H9 (cell line): Measurements from ENCODE around the gene PRSS38. TPM values are rescaled to one million over a fixed set of nuclear protein-coding genes. Genes with fewer than 3 reads are reported as not detected.

Experiments
- DNase-seq: peaks from one replicate; pipeline ENCODE4 v3.0.0-alpha.2; 2017
- H2AFZ ChIP-seq: one replicate; pipeline ENCODE4 v1.6.1; 2013; ENCODE audit warnings: mild to moderate bottlenecking, low read length, control low read depth, moderate library complexity
- H2AK5ac ChIP-seq: 2 replicates; pipeline ENCODE4 v1.6.1; 2013; ENCODE audit warnings: low read length, control low read depth, mixed read lengths; ENCODE audit not compliant: insufficient read length
- H2BK120ac ChIP-seq: one replicate; pipeline ENCODE4 v1.6.1; 2013; ENCODE audit warnings: low read depth, mild to moderate bottlenecking, low read length, control low read depth, inconsistent platforms; ENCODE audit not compliant: poor library complexity, severe bottlenecking
- H2BK12ac ChIP-seq: 2 replicates; pipeline ENCODE4 v1.6.1; 2013; ENCODE audit warnings: low read length, control low read depth, mixed read lengths, low read depth; ENCODE audit not compliant: insufficient read length
- H2BK15ac ChIP-seq: 2 replicates; pipeline ENCODE4 v1.6.1; 2013; ENCODE audit warnings: low read depth, low read length, control low read depth
- H2BK20ac ChIP-seq: one replicate; pipeline ENCODE4 v1.6.1; 2013; ENCODE audit warnings: low read depth, mild to moderate bottlenecking, low read length, control low read depth, inconsistent platforms; ENCODE audit not compliant: poor library complexity, severe bottlenecking
- H2BK5ac ChIP-seq: 2 replicates; pipeline ENCODE4 v1.6.1; 2013; ENCODE audit warnings: low read length, control low read depth, mixed read lengths; ENCODE audit not compliant: insufficient read length
- H3K14ac ChIP-seq: 2 replicates; pipeline ENCODE4 v1.6.1; 2013; ENCODE audit warnings: low read length, control low read depth; ENCODE audit not compliant: insufficient read depth
- H3K18ac ChIP-seq: 2 replicates; pipeline ENCODE4 v1.6.1; 2013; ENCODE audit warnings: low read depth, mild to moderate bottlenecking, mixed read lengths, low read length, control low read depth; ENCODE audit not compliant: insufficient read length
- H3K23ac ChIP-seq: 2 replicates; pipeline ENCODE4 v1.6.1; 2013; ENCODE audit warnings: low read length, control low read depth, mixed read lengths, low read depth; ENCODE audit not compliant: insufficient read length
- H3K23me2 ChIP-seq: 2 replicates; pipeline ENCODE4 v1.6.1; 2013; ENCODE audit warnings: low read depth, mild to moderate bottlenecking, mixed read lengths, low read length, control low read depth; ENCODE audit not compliant: insufficient read length, poor library complexity, severe bottlenecking
- H3K27ac ChIP-seq: 2 replicates; pipeline ENCODE4 v1.5.1; 2013; ENCODE audit warnings: low read length, control low read depth, mixed read lengths, low read depth; ENCODE audit not compliant: insufficient read length
- H3K27me3 ChIP-seq: 2 replicates; pipeline ENCODE4 v1.6.1; 2013; ENCODE audit warnings: low read length, control low read depth, inconsistent platforms; ENCODE audit not compliant: insufficient read depth
- H3K4ac ChIP-seq: 2 replicates; pipeline ENCODE4 v1.6.1; 2013; ENCODE audit warnings: low read depth, mild to moderate bottlenecking, control low read depth, inconsistent platforms, low read length, moderate library complexity
- H3K4me1 ChIP-seq: 2 replicates; pipeline ENCODE4 v1.6.1; 2013; ENCODE audit warnings: low read length, control low read depth, inconsistent platforms; ENCODE audit not compliant: insufficient read depth
- H3K4me2 ChIP-seq: 2 replicates; pipeline ENCODE4 v1.6.1; 2013; ENCODE audit warnings: low read length, control low read depth, mixed read lengths; ENCODE audit not compliant: insufficient read length, insufficient read depth
- H3K56ac ChIP-seq: 2 replicates; pipeline ENCODE4 v1.6.1; 2013; ENCODE audit warnings: low read depth, mild to moderate bottlenecking, mixed read lengths, low read length, control low read depth; ENCODE audit not compliant: insufficient read length
- H3K79me1 ChIP-seq: 2 replicates; pipeline ENCODE4 v1.6.1; 2013; ENCODE audit warnings: low read depth, mild to moderate bottlenecking, moderate library complexity, low read length, control low read depth, inconsistent platforms; ENCODE audit not compliant: insufficient read depth, poor library complexity, severe bottlenecking
- H3K79me2 ChIP-seq: 2 replicates; pipeline ENCODE4 v1.6.1; 2013; ENCODE audit warnings: low read length, control low read depth, inconsistent platforms; ENCODE audit not compliant: insufficient read depth
- H3K9ac ChIP-seq: 2 replicates; pipeline ENCODE4 v1.6.1; 2013; ENCODE audit warnings: low read length, control low read depth, mixed read lengths; ENCODE audit not compliant: insufficient read length; ENCODE audit errors: extremely low read depth
- H3K9me3 ChIP-seq: one replicate; pipeline ENCODE4 v1.6.1; 2013; ENCODE audit warnings: low read depth, low read length, inconsistent platforms; ENCODE audit not compliant: control insufficient read depth
- H3T11ph ChIP-seq: one replicate; pipeline ENCODE4 v1.6.1; 2013; ENCODE audit warnings: mild to moderate bottlenecking, low read length, control low read depth, inconsistent platforms
- H4K20me1 ChIP-seq: one replicate; pipeline ENCODE4 v1.6.1; 2013; ENCODE audit not compliant: control insufficient read depth, insufficient read length, insufficient read depth
- H4K5ac ChIP-seq: 2 replicates; pipeline ENCODE4 v1.6.1; 2013; ENCODE audit warnings: low read depth, mild to moderate bottlenecking, mixed read lengths, low read length, control low read depth; ENCODE audit not compliant: insufficient read length
- H4K8ac ChIP-seq: replicated peaks from 2 replicates; pipeline ENCODE4 v1.6.1; 2013; ENCODE audit warnings: low read length, control low read depth, mixed read lengths, low read depth; ENCODE audit not compliant: insufficient read length
- H4K91ac ChIP-seq: 2 replicates; pipeline ENCODE4 v1.6.1; 2013; ENCODE audit warnings: low read depth, mild to moderate bottlenecking, moderate library complexity, mixed read lengths, low read length, control low read depth; ENCODE audit not compliant: insufficient read length
- H3K27ac Mint-ChIP-seq, 3 experiments: 2 replicates in 2 of 3; 3 replicates in 1 of 3; pipeline ENCODE4 v1.8.0; 2020 to 2021; ENCODE audit warnings: mixed read lengths in 3 of 3, mild to moderate bottlenecking in 1 of 3, moderate library complexity in 1 of 3
- H3K27me3 Mint-ChIP-seq: 2 replicates; pipeline ENCODE4 v1.8.0; 2021; ENCODE audit warnings: low read depth, mild to moderate bottlenecking, moderate library complexity, mixed read lengths
- H3K36me3 Mint-ChIP-seq, 3 experiments: 2 replicates in 2 of 3; 3 replicates in 1 of 3; pipeline ENCODE4 v1.8.0; 2020 to 2021; ENCODE audit warnings: low read depth in 3 of 3, mixed read lengths in 3 of 3; ENCODE audit not compliant: insufficient read depth in 1 of 3
- H3K4me1 Mint-ChIP-seq, 2 experiments: 2 replicates each; pipeline ENCODE4 v1.8.0; 2020; ENCODE audit warnings: mixed read lengths in 2 of 2
- H3K4me3 Mint-ChIP-seq, 2 experiments: 2 replicates in 1 of 2; 3 replicates in 1 of 2; pipeline ENCODE4 v1.8.0; 2020 to 2021; ENCODE audit warnings: mild to moderate bottlenecking in 2 of 2, mixed read lengths in 2 of 2, moderate library complexity in 1 of 2
- H3K9me3 Mint-ChIP-seq, 2 experiments: 2 replicates in 1 of 2; 3 replicates in 1 of 2; pipeline ENCODE4 v1.8.0; 2020; ENCODE audit warnings: mild to moderate bottlenecking in 2 of 2, mixed read lengths in 2 of 2, moderate library complexity in 1 of 2
- WGBS: extraction: QIAGEN DNeasy Blood & Tissue Kit; methylation state at CpG from one replicate; pipeline ENCODE4 v1.1.7; 2013; ENCODE audit warnings: missing lambda C conversion rate, low lambda C conversion rate, mixed read lengths; ENCODE audit not compliant: insufficient read length; ENCODE audit errors: extremely low coverage; 5-methylcytosine and 5-hydroxymethylcytosine counted together
- total RNA-seq: library from RNA; stranded (reverse); gene quantifications from 2 replicates; pipeline ENCODE4 v1.2.1, GENCODE V29; 2021
- TF ChIP-seq, protein P1 (sequence below): fragments of 200-600 bp; sonication (generic); conservative IDR thresholded peaks from 3 replicates; pipeline ENCODE4 v1.8.0; 2021; ENCODE audit warnings: antibody characterized with exemption, mild to moderate bottlenecking

The PRSS38 gene
- total RNA-seq, 1 experiment from 2014 or later, result not detected

DNA sequence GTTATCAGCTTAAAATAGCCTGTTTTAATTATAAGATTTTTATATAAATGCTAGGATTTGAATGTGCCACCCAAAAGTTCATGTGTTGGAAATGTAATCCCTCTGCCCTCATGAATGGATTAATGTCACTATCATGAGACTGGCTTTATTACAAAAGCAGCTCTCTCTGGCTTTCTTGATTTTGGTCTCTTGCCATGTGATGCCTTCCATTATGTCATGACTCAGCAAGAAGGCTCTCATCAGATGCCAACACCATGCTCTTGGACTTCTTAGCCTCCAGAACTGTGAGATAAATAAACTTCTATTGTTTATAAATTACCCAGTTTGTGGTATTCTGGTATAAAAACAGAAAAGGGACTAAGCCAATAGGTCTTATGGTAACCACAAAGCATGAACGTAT is 6.9 kb upstream of the PRSS38 start:
- H2BK15ac ChIP-seq, result no peak overlapping the region
- no peaks in the 10 kb centered on the region for H3K4me1 ChIP-seq
- no peak overlapping the region for H2BK5ac ChIP-seq
- no peak overlapping the region for H3K23ac ChIP-seq
- H3K23me2 ChIP-seq, result no peaks in the 10 kb centered on the region
- WGBS, result no CpG with 5 or more reads among the region's 1 CpG
- no peak overlapping the region for H3K56ac ChIP-seq
- Mint-ChIP-seq H3K9me3 (peaks cover 14 to 20% of the 10 kb centered on the region in 2 experiments), H3K4me1 (no peaks in the 10 kb centered on the region), H3K36me3 (peaks cover 0 to 12% (median 6%) of the 10 kb centered on the region in 3 experiments; a peak in 2 of 7 replicates), H3K27me3 (peaks cover 6% of the 10 kb centered on the region), H3K27ac (no peak overlapping the region), H3K4me3 (no peak overlapping the region)
- no peak overlapping the region for H3K4ac ChIP-seq
- no peak overlapping the region for H2BK20ac ChIP-seq
- H3K18ac ChIP-seq, result no peak overlapping the region
- H4K91ac ChIP-seq, result no peak overlapping the region
- H2BK12ac ChIP-seq, result no peak overlapping the region
- no peak for DNase-seq
- no peak overlapping the region for H3K4me2 ChIP-seq
- H3K27me3 ChIP-seq, result no peaks in the 10 kb centered on the region
- no peak overlapping the region for H2BK120ac ChIP-seq
- no peak overlapping the region for H4K5ac ChIP-seq
- H2AFZ ChIP-seq, result no peak overlapping the region
- no peak overlapping the region for H3K9ac ChIP-seq
- H3K79me2 ChIP-seq, result no peaks in the 10 kb centered on the region
- H3T11ph ChIP-seq, result no peak overlapping the region
- no peaks in the 10 kb centered on the region for H3K79me1 ChIP-seq
- TF ChIP-seq, protein P1, sequence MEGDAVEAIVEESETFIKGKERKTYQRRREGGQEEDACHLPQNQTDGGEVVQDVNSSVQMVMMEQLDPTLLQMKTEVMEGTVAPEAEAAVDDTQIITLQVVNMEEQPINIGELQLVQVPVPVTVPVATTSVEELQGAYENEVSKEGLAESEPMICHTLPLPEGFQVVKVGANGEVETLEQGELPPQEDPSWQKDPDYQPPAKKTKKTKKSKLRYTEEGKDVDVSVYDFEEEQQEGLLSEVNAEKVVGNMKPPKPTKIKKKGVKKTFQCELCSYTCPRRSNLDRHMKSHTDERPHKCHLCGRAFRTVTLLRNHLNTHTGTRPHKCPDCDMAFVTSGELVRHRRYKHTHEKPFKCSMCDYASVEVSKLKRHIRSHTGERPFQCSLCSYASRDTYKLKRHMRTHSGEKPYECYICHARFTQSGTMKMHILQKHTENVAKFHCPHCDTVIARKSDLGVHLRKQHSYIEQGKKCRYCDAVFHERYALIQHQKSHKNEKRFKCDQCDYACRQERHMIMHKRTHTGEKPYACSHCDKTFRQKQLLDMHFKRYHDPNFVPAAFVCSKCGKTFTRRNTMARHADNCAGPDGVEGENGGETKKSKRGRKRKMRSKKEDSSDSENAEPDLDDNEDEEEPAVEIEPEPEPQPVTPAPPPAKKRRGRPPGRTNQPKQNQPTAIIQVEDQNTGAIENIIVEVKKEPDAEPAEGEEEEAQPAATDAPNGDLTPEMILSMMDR, result no peak
- H3K9me3 ChIP-seq, result peaks cover 4% of the 10 kb centered on the region
- H3K27ac ChIP-seq, result no peak overlapping the region
- no peak overlapping the region for H3K14ac ChIP-seq
- no peak overlapping the region for H4K8ac ChIP-seq
- H4K20me1 ChIP-seq, result no peaks in the 10 kb centered on the region
- H2AK5ac ChIP-seq, result no peak overlapping the region
